Activated gamma-delta T cell treated with Interleukin-2 at 50 U/mL for 16 hours (primary cell): Measurements from ENCODE around the gene SRA1.

Source experiments
- DNase-seq: peaks from one replicate; pipeline ENCODE4 v3.0.0-alpha.2; 2020

SRA1 gene

GRCh38 chr5:140570058-140570457 is 12.8 kb upstream of the SRA1 start:
- DNase-seq, result no peak

DNA sequence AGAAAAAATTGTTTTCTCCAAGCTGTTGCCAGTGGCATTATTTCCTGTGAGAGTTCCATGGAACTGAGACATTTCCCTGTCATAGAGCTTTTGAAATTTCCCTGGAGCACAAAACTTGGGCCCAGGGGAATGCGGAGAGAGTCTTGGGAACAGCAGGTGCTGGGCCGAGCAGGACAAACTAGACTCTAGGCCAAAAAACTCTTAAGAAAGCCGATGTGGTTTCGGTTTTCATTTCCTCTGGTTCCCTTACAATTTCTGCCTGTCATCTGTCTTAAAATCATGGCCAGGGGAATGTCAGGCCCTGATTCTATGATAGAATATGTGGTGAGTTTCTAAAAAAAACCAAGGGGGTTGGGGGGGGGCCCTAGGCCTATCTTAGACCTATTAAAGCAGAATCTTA is 11.9 kb upstream of the SRA1 start:
- DNase-seq, result no peak

DNA sequence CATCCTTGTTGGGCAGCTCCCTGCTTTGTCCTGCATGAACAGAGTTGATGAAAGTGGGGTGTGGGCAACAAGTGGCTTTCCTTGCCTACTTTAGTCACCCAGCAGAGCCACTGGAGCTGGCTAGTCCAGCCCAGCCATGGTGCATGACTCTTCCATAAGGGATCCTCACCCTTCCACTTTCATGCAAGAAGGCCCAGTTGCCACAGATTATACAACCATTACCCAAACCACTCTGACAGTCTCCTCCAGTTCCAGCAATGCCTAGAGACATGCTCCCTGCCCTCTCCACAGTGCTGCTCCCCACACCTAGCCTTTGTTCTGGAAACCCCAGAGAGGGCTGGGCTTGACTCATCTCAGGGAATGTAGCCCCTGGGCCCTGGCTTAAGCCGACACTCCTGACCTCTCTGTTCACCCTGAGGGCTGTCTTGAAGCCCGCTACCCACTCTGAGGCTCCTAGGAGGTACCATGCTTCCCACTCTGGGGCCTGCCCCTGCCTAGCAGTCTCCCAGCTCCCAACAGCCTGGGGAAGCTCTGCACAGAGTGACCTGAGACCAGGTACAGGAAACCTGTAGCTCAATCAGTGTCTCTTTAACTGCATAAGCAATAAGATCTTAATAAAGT is 11.3 kb upstream of the SRA1 start:
- DNase-seq, result no peak

- DNase-seq, result no peak
These were observed 10.6 kb upstream of the SRA1 start for GRCh38 chr5:140567871-140568270.

DNA sequence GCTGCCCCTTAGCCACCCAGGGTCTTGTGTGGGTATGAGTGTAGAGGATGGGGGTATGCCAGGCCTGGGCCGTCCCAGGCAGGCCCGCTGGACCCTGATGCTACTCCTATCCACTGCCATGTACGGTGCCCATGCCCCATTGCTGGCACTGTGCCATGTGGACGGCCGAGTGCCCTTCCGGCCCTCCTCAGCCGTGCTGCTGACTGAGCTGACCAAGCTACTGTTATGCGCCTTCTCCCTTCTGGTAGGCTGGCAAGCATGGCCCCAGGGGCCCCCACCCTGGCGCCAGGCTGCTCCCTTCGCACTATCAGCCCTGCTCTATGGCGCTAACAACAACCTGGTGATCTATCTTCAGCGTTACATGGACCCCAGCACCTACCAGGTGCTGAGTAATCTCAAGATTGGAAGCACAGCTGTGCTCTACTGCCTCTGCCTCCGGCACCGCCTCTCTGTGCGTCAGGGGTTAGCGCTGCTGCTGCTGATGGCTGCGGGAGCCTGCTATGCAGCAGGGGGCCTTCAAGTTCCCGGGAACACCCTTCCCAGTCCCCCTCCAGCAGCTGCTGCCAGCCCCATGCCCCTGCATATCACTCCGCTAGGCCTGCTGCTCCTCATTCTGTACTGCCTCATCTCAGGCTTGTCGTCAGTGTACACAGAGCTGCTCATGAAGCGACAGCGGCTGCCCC is 10.0 kb upstream of the SRA1 start:
- DNase-seq, result no peak

DNA sequence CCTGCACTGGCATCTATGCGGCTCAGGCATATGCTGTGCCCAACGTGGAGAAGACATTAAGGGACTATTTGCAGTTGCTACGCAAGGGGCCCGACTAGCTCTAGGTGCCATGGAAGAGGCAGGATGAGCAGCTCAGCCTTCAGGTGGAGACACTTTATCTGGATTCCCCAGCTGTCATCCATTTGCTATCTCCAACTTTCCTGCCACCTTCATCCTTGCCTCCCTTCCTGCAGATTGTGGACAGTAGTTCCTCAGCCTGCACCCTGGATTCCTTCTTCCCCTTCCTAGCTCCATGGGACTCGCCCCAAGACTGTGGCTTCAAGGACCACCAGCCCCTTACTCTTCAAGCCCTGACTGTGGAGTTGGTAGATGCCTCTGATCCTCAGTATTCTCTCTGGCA is 9.4 kb upstream of the SRA1 start:
- no peak for DNase-seq

DNA sequence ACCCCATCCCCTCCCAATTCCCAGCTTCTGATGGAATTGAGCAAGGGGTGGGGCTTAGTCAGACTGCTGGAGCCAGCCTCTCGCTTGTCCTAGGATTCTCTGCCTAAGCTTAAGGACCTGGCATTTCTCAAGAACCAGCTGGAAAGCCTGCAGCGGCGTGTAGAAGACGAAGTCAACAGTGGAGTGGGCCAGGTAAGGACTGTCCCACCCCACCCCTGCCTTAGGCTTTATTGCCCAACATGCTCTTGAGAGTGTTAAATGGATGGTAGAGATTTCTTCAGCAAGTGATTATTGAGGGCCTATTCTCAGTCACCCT is 8.5 kb upstream of the SRA1 start:
- DNase-seq, result no peak

DNA sequence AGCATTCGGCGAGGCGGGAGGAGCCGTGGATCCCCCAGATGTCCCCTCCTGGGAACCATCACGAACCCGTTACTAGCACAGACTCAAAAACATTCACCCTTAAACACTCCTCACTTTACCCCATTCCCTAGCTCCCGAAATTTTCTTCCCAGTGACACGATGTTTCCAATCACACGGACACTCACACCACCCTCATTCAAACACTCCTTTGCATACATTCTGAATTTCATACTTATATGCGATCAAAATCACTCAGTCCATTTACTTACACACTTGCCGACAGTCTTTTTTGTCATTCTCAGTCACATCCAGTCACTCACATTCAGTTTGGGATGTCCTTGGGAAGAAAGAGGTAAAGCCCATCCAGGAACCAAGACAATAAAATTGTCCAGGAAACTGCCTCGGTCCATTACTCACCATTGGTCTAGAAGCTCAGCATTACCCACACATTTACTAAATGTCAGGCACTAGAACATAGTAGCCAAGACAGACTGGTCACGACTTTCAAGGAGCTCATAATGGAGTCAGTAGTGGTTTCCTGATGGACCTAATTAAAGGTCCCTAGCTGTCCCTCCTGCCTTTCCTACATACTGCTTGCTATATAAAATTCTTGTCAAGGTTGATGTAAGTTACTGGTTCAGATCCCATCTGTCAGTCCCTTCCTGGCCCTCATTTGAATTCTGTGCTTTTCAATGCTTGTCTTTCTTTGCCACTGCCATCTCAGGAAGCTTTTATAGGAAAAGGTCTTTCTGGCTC is 7.9 kb upstream of the SRA1 start:
- DNase-seq, result no peak

DNA sequence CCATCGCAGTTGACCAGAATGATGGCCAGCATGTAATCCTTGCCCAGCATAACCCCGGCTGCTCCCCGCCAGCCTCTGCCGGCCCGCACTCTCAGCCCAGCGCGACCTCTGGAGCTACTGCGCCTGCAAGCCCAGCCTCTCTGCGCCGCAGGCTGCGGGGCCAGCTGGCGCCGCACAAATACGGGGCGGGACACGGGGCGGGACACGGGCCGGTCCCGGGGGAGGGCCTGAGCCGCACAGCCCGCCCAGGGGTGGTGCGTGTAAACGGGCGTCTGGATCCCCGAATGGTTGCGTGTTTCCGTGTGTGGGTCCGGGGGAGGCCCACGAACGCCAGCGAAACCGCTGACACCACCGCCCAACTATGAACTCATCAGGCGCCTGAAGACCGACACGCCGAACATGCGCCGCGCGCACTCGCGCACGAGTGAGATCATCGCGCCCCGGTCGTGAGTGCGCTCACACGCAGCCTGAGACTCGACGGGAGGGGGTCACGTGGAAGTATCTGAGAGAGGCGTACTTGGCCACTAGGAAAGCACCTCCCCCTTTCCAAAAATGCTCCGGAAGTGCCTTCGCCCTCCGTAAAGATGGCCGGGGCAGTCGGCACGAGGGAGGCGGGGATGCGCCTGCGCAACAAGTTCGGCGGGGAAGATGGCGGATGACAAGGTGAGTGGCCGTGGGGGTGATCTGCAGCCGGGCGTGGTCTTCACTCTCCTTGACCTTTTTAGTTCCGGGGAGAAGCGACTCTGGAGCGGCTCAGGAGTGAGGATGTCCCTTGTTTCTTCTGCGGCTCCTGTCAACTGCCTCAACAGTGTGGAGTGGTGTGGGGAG is 7.1 kb upstream of the SRA1 start, which contains the start of the genes APBB3 and SLC35A4:
TSS of gene APBB3 (minus strand) at position 403 of the 828 bp plus-strand sequence. CDS start at position 50, 353 bp downstream.
TSS of gene SLC35A4 (plus strand) at position 633 of the 828 bp plus-strand sequence. CDS start 2,342 bp downstream, outside the sequence.
- DNase-seq, result peak; percentile 96

GRCh38 chr5:140563596-140563995 is 6.3 kb upstream of the SRA1 start:
- no peak for DNase-seq

GRCh38 chr5:140561753-140562523 is 4.7 kb upstream of the SRA1 start:
- no peak for DNase-seq

GRCh38 chr5:140560227-140560626 is 3.0 kb upstream of the SRA1 start:
- DNase-seq, result no peak

DNA sequence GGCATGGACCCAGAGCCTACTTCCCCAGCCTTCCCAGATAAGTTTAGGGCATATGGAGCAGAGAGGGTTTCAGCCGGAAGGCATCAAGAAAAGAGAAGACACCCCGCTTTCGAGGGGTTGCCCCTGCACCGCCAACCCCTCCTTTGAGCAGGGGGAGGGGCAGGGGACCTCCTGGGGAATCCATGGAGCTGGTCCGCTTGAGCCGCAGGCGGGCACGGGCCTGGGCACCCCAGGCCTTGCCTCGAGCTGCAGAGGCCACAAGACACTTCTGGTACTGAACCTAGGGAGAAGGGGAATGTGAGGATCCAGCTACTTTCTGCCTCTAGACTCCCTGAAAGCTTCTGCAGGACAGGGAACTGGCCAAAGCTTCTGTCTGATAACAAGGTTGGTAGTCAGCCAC is 1.3 kb upstream of the SRA1 start:
- no peak for DNase-seq

DNA sequence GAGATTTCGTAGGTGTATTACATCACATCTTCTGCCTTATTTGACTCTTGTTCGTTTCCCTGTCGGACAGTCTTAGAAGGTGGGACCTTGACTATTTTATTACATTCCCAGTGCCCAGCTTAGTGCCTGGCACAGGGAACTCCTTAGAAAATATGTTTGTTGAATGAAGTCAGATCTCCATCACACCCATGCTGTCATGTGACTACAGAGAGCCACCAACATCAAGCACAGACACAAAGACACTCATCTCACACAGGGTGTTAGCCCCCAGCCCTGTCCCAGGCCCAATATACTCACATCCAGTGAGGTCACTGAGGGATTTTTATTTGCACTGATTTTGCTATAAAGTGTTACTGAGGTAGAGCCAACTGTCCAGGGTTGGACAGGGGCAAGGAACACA is 692 bp upstream of the SRA1 start:
- DNase-seq, result no peak

DNA sequence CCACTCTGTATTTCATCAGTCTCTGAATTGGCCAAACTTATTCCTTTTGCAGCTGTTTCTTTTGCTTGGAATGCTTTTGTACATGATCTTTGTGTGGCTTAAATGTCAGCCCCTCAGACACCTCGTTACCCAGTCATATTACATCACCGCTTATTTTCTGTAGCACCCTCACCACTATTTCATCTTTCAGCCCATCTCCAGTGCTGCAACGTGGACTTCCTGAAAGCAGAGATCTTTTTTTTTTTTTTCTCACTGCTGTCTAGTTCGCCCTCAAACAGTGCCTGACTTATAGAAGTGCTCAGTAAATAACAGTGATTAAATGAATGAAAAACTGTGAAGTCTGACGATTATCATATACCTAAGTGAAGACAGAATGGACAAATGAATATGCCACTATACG is 835 bp downstream of the SRA1 start:
- DNase-seq, result no peak

DNA sequence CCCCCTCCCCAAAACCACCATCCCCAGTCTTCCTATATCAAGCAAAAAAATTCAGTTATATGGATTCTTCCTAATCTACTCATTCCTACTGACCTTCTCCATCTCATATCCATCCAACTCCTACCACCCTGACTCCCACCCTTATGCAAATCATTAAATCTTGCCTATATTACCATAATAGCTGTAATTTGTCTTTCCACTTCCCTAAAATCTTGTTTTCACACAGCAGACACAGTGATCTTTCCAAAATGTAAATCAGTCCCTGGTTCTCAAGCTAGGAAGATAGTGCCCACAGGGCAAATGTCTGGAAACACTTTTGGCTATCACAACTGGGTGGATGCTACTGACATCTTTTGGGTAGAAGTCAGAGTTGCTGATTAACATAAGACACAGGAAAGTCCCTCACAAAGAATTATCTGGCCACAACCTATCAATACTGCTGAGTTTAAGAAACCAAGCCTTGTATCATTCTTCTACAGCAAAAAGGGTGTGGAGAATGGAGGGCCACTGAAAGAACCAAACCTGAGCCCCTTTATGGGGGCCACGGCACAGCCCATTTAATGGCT is 1.4 kb downstream of the SRA1 start:
- no peak for DNase-seq

DNA sequence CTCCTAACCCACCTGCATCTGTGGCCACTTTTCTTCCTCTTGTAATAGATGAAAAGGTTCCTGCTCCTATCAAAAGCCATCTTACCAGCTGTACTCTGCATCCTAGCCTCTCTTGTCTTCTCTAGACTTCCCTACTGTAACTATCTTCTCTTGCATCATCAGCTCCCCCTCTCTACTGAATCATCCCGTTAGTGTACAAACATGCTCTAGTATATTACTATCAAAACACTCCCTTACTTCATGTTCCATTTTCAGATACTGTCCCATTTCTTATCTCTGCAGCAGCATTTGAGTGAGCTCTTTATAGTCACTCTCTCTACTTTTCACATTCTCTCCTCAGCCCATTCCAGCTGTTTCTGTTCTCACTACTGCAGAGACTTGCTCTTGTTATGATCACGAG is 2.8 kb downstream of the SRA1 start:
- DNase-seq, result no peak

GRCh38 chr5:140553657-140554056 is 3.6 kb downstream of the SRA1 start:
- no peak for DNase-seq

GRCh38 chr5:140551872-140552271 is 5.4 kb downstream of the SRA1 start:
- DNase-seq, result no peak

DNA sequence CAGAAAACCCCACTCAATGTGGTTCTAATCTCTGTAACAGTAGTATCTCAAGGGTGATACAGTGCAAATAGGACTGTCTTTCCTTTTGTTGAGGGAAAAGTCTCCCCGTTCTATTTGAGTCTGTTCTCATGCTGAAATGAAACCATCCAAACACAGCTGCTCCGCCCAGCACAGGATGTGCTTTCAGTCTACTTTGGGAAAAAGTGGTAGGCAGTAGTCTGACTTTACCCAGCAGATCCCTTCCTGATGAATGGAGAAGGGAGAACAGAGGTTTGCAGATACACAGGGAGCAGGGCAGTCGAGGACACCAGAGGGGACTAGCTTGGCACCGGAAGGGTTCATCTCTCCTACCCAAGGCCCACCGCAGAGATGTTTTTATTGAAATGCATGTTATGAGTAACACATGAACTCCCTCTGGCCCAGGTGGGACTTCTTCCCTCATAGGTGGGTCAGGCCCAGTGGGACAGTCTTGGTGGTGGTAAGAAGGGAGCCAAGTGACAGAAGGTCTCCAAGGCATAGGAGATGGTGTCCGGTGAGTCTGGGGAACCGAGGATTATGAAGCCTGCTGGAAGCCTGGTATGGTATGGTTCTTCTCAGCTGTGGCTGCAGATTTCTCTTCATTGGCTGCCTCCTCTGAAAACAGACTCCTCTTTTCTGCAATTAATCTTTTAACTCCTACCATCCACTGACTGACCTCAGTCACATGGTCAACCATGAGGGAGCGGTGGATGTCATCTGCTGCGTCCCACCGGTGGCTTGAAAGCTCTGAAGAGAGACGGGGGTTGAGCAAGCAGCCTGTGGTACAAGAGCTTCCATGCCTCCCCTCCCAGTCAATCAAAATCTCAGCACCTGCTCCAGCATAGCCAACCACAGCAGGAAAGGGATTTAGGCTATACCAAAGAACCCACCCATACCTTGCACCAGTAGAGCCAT is 6.9 kb downstream of the SRA1 start:
- no peak for DNase-seq
